GM23338 (cell line): Measurements from ENCODE around the gene AMIGO1. TPM values are rescaled to one million over a fixed set of nuclear protein-coding genes. Genes with fewer than 3 reads are reported as not detected.

Experiments
- ATAC-seq: fragments of 200-7000 bp; cut with Tn5 transposase; 3 replicates; pipeline ENCODE4 v1.9.1; 2020
- DNase-seq: peaks from one replicate; pipeline ENCODE4 v3.0.0-alpha.2; 2015; ENCODE audit warnings: low spot score
- H2AFZ ChIP-seq: fragments of 200-600 bp; sonication (generic); 2 replicates; pipeline ENCODE4 v1.8.0; 2016; ENCODE audit warnings: antibody characterized with exemption, mild to moderate bottlenecking, moderate library complexity
- H3F3A ChIP-seq: fragments of 200-600 bp; sonication (generic); replicated peaks from 2 replicates; pipeline ENCODE4 v1.8.0; 2017; ENCODE audit warnings: antibody characterized with exemption, mixed run types, low read depth
- H3K27ac ChIP-seq: fragments of 200-600 bp; sonication (generic); 2 replicates; pipeline ENCODE4 v1.6.1; 2016; ENCODE audit warnings: low read depth
- H3K27me3 ChIP-seq: fragments of 200-600 bp; sonication (generic); 2 replicates; pipeline ENCODE4 v1.8.0; 2016; ENCODE audit warnings: mild to moderate bottlenecking, mixed run types, moderate library complexity; ENCODE audit not compliant: insufficient read depth
- H3K36me3 ChIP-seq: fragments of 200-600 bp; sonication (generic); 2 replicates; pipeline ENCODE4 v1.8.0; 2016; ENCODE audit warnings: mild to moderate bottlenecking; ENCODE audit not compliant: insufficient read depth
- H3K4me1 ChIP-seq: fragments of 200-600 bp; sonication (generic); 2 replicates; pipeline ENCODE4 v1.8.0; 2016; ENCODE audit warnings: mild to moderate bottlenecking, moderate library complexity; ENCODE audit not compliant: insufficient read depth
- H3K4me2 ChIP-seq: fragments of 200-600 bp; sonication (generic); 2 replicates; pipeline ENCODE4 v1.7.1; 2017; ENCODE audit warnings: mixed run types
- H3K4me3 ChIP-seq: fragments of 200-600 bp; sonication (generic); 2 replicates; pipeline ENCODE4 v1.6.1; 2016; ENCODE audit warnings: mixed run types
- H3K79me2 ChIP-seq: fragments of 200-600 bp; sonication (generic); replicated peaks from 2 replicates; pipeline ENCODE4 v1.8.0; 2017; ENCODE audit warnings: mild to moderate bottlenecking; ENCODE audit not compliant: insufficient read depth
- H3K9me2 ChIP-seq: fragments of 200-600 bp; sonication (generic); 2 replicates; pipeline ENCODE4 v1.8.0; 2017; ENCODE audit not compliant: insufficient read depth
- H4K20me1 ChIP-seq: fragments of 200-600 bp; sonication (generic); replicated peaks from 2 replicates; pipeline ENCODE4 v1.8.0; 2017; ENCODE audit warnings: mild to moderate bottlenecking; ENCODE audit not compliant: insufficient read depth
- H3K27ac Mint-ChIP-seq: 2 replicates; pipeline ENCODE4 v1.8.0; 2020; ENCODE audit warnings: inconsistent platforms, mild to moderate bottlenecking, moderate library complexity, mixed read lengths
- H3K27me3 Mint-ChIP-seq: 3 replicates; pipeline ENCODE4 v1.8.0; 2022; ENCODE audit warnings: low read depth, mild to moderate bottlenecking, moderate library complexity, mixed read lengths, inconsistent platforms; ENCODE audit not compliant: insufficient read depth, poor library complexity
- H3K36me3 Mint-ChIP-seq: 3 replicates; pipeline ENCODE4 v1.8.0; 2021; ENCODE audit warnings: low read depth, mild to moderate bottlenecking, inconsistent platforms, moderate library complexity, mixed read lengths
- H3K4me1 Mint-ChIP-seq: 3 replicates; pipeline ENCODE4 v1.8.0; 2020; ENCODE audit warnings: mild to moderate bottlenecking, inconsistent platforms, mixed read lengths
- H3K4me3 Mint-ChIP-seq: 3 replicates; pipeline ENCODE4 v1.8.0; 2021; ENCODE audit warnings: moderate library complexity, mild to moderate bottlenecking, inconsistent platforms, mixed read lengths
- H3K9me3 Mint-ChIP-seq: 3 replicates; pipeline ENCODE4 v1.8.0; 2020; ENCODE audit warnings: moderate library complexity, mild to moderate bottlenecking, inconsistent platforms, mixed read lengths
- CREB1 ChIP-seq: fragments of 250-450 bp; sonication (Bioruptor Pico); IDR thresholded peaks from 2 replicates; pipeline ENCODE4 v1.5.0; 2020; ENCODE audit warnings: low read depth, mild to moderate bottlenecking, moderate library complexity
- CTCF ChIP-seq, 2 experiments: fragments of 200-600 bp in 1 of 2; sonication (generic) in 1 of 2; conservative IDR thresholded peaks; 2 replicates each; pipeline versions ENCODE4 v1.5.1 to v1.6.1; 2016 to 2017; ENCODE audit warnings: antibody characterized with exemption in 2 of 2, low read depth in 2 of 2, mild to moderate bottlenecking in 2 of 2, moderate library complexity in 1 of 2
- ETS1 ChIP-seq: IDR thresholded peaks from 2 replicates; pipeline ENCODE4 v1.6.1; 2016; ENCODE audit warnings: antibody characterized with exemption
- EZH2 ChIP-seq: fragments of 200-600 bp; sonication (generic); IDR thresholded peaks from one replicate; pipeline ENCODE4 v1.8.0; 2017; ENCODE audit warnings: antibody characterized with exemption, mild to moderate bottlenecking, low read depth; ENCODE audit not compliant: unreplicated experiment
- EZH2phosphoT487 ChIP-seq: fragments of 200-600 bp; sonication (generic); IDR thresholded peaks from one replicate; pipeline ENCODE4 v1.8.1; 2018; ENCODE audit warnings: antibody characterized with exemption; ENCODE audit not compliant: unreplicated experiment
- JUNB ChIP-seq: IDR thresholded peaks from one replicate; pipeline ENCODE4 v1.6.1; 2016; ENCODE audit warnings: antibody characterized with exemption; ENCODE audit not compliant: unreplicated experiment
- NANOG ChIP-seq: IDR thresholded peaks from 2 replicates; pipeline ENCODE4 v1.6.1; 2016; ENCODE audit warnings: antibody characterized with exemption, borderline replicate concordance
- POLR2AphosphoS5 ChIP-seq: IDR thresholded peaks from 2 replicates; pipeline ENCODE4 v1.6.1; 2016; ENCODE audit warnings: antibody characterized with exemption, low read depth
- REST ChIP-seq: IDR thresholded peaks from one replicate; pipeline ENCODE4 v1.6.1; 2018; ENCODE audit warnings: antibody characterized with exemption; ENCODE audit not compliant: unreplicated experiment
- STAT1 ChIP-seq: IDR thresholded peaks from one replicate; pipeline ENCODE4 v1.6.1; 2016; ENCODE audit warnings: antibody characterized with exemption; ENCODE audit not compliant: unreplicated experiment
- ZNF114 ChIP-seq: fragments of 250-450 bp; sonication (Bioruptor Pico); IDR thresholded peaks from 2 replicates; pipeline ENCODE4 v1.5.0; 2020; ENCODE audit warnings: mild to moderate bottlenecking, moderate library complexity
- ZNF331 ChIP-seq: fragments of 250-450 bp; sonication (Bioruptor Pico); IDR thresholded peaks from 2 replicates; pipeline ENCODE4 v1.5.0; 2020; ENCODE audit warnings: low read depth, mild to moderate bottlenecking, moderate library complexity
- ZNF462 ChIP-seq: fragments of 250-450 bp; sonication (Bioruptor Pico); IDR thresholded peaks from 2 replicates; pipeline ENCODE4 v1.5.0; 2020; ENCODE audit warnings: mild to moderate bottlenecking, moderate library complexity
- polyA plus RNA-seq: library from polyadenylated mRNA; unstranded; fragments of >200 nt; fragmentation: Nextera tagmentation; extraction: Ambion mirVana; gene quantifications from 2 replicates; pipeline ENCODE4 v1.2.1, GENCODE V29; 2016
- total RNA-seq: library from RNA; depleted of rRNA; stranded (reverse); fragments of >200 nt; shearing (Covaris generic); gene quantifications from 2 replicates; pipeline ENCODE4 v1.2.3, GENCODE V29; 2014

Gene AMIGO1
- total and polyA plus RNA-seq, 2 experiments from 2014 or later: 0.53 to 3.8 TPM

GRCh38 chr1:109483672-109484518, 25.6 kb downstream of the AMIGO1 start, which contains the start of gene ATXN7L2:
Gene ATXN7L2 (plus strand): TSS chr1:109483905. CDS start chr1:109483954, 49 bp downstream.
- Mint-ChIP-seq H3K4me1 (peaks cover 24% of the 10 kb centered on the region), H3K27me3 (peaks cover 13% of the 10 kb centered on the region), H3K4me3 (peak within 1 kb of the TSS; percentile 85), H3K36me3 (peaks cover 19% of the 10 kb centered on the region; the same call in 2 of the 3 replicates), H3K27ac (peak within 1 kb of the TSS; percentile 92), H3K9me3 (no peaks in the 10 kb centered on the region; the same call in 2 of the 3 replicates)
- Histone ChIP-seq H3K79me2 (no peaks in the 10 kb centered on the region), H3K4me2 (peak within 1 kb of the TSS; percentile 100), H3K27ac (peak within 1 kb of the TSS; percentile 85), H3K36me3 (no peaks in the 10 kb centered on the region), H3K27me3 (peaks cover 10% of the 10 kb centered on the region; the same call in 1 of the 2 replicates), H3K9me2 (no peaks in the 10 kb centered on the region), H4K20me1 (no peaks in the 10 kb centered on the region), H3K4me3 (peak within 1 kb of the TSS; percentile 96), H2AFZ (peak within 1 kb of the TSS; percentile 99), H3F3A (peaks cover 8% of the 10 kb centered on the region; the same call in 1 of the 2 replicates), H3K4me1 (peaks cover 15% of the 10 kb centered on the region)
- peak; percentile 96 for DNase-seq
- TF ChIP-seq EZH2: no peak
- no peak for TF ChIP-seq JUNB
- TF ChIP-seq ETS1: no peak; the same call in none of the 2 replicates
- TF ChIP-seq ZNF331: no peak
- TF ChIP-seq POLR2AphosphoS5: peak; percentile 39
- TF ChIP-seq ZNF114 (CRISPR knock-in tag): no peak
- peak; percentile 74 for TF ChIP-seq CREB1
- TF ChIP-seq REST: no peak
- TF ChIP-seq NANOG: no peak
- no peak for TF ChIP-seq CTCF (conservative IDR thresholded peaks at IDR 0.05; ENCODE audit: low read depth in 2 of 2)
- no peak for TF ChIP-seq ZNF462 (CRISPR knock-in tag)
- TF ChIP-seq EZH2phosphoT487: no peak
- TF ChIP-seq STAT1: no peak
- peak; percentile 72 for ATAC-seq
